Measurements from ENCODE around the gene RPRD1B.

Gene RPRD1B

GRCh38 chr20:38033330-38034107, at the start of gene RPRD1B, which contains the start of gene TTI1:
TSS of gene RPRD1B (plus strand) at chr20:38033746. CDS start at chr20:38033948, 202 bp downstream.
TSS of gene TTI1 (minus strand) at chr20:38033456. CDS start at chr20:38013816, 19,640 bp downstream.
- DNase-seq (ENCODE audit: low read depth in 3 of 3) = peak; percentile 76 to 82 (median 78)

DNA sequence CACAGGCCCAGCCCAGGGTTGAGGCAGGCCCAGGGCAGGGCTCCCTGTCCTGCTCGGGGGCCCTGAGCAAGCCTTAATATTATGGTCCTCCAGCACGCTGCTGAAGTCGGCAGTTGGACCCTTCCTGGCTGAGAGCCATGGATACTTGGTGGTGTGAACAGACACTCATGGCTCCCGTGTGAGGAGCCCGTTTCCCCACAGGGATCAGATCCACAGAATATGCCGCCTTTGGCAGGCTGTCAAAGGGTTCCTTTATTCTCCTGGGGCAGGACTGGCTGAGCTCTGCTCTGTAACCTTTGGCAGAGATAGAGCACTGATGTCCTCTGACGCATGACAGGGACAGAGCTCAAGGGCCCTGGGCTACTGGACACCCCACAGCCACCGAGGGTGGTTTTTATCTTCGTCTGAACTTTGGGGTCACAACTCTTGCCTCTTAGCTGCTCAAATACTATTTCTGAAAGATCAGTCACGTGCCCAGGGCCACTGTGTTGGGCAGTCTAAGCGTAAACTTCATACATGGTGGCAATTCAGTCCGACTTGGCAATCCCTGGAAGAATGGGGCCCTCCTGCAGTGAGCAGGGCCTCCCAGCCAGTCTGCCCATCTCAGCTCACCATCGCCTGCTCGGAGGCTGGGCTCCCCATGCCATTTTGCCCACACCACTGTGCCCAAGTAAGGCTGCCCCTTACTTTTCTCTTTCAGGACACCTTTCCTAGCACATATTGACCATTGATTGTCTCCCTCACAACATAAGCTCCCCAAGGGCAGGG, 49.3 kb upstream of the RPRD1B start:
- DNase-seq (ENCODE audit: low read depth in 3 of 3) = no peak

- no peak for DNase-seq (ENCODE audit: low read depth in 3 of 3)
Observed at GRCh38 chr20:37986044-37986858, 47.3 kb upstream of the RPRD1B start.

DNA sequence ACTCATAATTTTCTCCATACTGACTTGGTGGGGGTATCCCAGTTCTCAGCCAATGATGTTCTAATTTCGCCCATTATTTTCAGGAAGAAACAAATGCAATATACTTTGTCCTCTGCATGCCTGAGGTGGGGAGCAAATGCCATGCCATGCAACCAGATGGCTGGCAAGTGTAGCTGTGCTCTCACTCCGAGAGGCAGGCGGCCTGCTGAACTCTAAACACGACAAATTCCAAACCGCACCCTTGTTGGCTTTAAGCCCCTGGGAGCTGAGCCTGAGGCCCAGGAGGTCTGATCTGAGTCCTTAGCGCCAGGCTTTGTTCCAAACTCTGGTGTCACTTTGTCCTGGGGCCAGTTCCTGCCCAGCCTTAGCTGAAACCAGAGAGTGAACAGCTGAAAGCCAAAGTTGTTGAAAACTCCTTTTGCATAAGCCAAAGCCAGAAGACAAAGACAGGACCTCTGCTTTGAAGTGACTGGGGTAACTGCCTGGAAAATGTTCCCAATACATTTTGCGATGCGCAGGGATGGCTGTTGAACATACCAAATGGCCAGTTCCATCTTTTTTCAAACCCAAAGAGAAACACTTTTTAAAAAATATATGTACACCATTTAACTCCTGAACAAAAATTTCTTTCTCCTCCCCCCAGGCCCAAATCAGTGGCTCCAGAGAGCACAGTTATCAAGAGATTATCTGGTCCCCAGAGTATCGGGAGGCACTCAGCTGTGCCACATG, 46.5 kb upstream of the RPRD1B start:
- DNase-seq (ENCODE audit: low read depth in 3 of 3) = no peak

GRCh38 chr20:37987602-37988290, 45.8 kb upstream of the RPRD1B start:
- no peak for DNase-seq (ENCODE audit: low read depth in 3 of 3)

DNA sequence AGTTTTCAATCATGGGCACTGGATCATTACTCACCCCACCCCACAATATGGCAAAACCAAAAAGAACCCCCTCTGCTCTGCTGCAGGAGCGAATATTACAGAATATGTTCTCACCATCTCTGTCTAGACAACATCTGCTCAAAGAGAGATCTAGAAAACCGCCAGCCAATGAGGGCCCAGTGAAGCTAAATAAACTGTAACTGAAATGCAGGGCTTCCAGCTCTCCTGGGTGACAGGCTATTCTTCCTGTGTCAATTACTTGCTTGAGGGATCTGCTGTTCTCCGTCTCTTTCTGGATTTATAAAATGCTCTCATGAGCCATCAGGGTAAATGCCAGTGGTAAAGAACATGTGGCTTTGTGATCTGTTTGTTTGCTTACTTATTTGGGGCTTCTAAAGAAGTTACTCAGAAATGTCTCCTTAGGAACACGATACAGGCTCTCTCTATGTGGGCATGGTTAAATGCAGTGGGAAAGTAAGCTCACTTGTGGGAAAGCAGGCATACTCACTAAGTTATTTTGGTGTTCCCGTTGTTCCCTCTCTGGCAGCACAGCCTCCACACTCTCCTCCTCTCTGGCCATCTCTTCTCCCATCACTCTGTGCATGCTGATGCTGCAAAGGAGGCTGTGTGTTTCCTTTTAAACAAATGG, 45.1 kb upstream of the RPRD1B start:
- DNase-seq (ENCODE audit: low read depth in 3 of 3) = no peak

DNA sequence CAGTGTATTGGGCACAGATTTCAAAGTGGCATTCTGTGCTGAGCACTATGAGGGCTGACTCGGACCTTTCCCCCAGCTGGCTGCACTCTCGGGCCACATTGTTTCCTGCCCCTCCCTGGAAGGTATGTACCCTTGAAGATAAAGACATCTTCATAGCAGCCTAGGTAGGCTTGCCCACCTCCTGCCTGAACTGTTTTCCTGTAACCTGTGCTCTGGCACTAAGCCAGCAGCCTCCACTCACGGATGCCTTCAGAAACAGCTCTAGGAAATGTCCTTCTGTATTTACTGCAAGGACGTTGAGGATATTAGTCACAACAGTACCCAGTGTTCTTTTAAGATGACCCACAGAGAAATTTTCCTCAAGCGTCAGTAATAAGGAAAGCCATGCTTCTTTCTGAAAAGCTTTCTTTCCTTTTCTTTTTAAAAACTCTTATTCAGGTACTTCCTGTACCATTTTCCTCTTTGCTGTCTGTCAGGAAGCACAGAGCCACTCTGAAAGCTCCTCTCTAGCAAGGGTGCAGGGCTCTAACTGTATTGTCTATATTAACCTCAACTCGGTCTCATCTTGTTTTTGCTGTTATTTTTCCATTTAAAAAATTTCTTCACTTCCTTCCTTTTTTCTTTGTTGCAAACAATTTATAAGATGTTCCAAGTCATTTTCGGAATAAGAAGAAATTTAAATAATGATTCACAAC, 43.8 kb upstream of the RPRD1B start:
- no peak for DNase-seq (ENCODE audit: low read depth in 3 of 3)

GRCh38 chr20:37990571-37991151, 42.9 kb upstream of the RPRD1B start:
- DNase-seq (ENCODE audit: low read depth in 3 of 3) = peak; percentile 36 to 48 (median 48)

DNA sequence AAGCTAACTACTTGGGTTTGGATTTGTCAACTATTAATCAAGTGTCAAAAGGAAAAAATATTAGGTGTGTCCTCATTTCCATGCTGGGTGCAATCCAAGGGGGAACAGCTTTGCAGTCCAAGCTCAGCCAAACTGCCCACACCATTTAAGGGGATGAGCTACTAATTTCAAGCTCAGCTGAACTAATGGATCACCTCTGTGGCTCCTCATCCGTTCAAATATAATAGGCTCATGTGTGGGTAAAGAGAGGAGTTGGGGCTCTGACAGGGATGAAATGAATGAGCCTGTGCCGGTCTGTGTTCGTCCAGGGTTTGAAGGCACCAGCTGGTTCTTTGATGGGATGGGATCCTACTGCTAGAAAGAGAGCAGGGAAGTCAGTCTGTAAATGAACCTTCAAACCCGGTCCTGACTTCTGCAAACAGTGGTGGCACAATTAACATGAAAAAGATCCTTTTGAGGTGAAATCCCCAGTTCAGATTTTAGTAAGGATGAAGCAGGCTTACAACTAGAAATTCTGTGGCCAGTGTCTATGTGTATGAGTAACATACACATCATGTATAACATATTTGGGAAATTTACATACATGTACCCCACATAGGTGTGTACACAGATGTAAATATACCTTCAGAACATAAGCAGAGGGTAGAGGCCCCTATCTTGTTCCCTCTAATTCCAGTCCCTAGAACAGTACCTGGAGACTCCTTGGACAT, 42.2 kb upstream of the RPRD1B start:
- no peak for DNase-seq (ENCODE audit: low read depth in 3 of 3)

GRCh38 chr20:37991908-37992307, 41.6 kb upstream of the RPRD1B start:
- DNase-seq (ENCODE audit: low read depth in 3 of 3) = no peak

DNA sequence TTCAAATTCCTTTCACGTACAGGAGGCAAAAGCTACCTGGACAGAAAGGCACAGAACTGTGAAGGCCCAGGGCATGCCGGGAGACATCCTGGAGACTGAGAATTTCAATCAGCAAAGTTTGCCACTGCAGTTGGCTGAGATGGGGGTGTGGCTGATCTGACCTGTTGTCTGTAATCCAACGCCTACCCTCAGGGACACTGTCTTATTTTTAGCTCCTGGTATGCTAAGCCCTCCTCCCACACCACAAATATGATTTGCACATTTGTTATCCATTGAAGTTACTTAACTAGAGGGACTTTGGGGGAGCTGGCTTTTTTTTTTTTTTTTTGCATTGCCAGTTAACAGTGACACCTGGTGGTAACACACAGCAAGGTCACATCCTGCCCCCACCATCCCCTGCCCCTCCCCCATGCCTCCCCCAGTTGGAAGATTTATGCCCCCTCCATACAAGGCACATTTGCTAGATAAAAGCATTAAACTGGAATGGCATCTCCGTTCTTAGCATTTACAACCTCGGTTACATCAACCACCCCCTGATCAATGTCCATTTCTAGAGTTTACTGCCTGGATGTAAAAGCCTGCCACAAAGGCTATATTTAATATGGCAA, 40.6 kb upstream of the RPRD1B start:
- no peak for DNase-seq (ENCODE audit: low read depth in 3 of 3)

- no peak for DNase-seq (ENCODE audit: low read depth in 3 of 3)
Observed at GRCh38 chr20:37994512-37994911, 39.0 kb upstream of the RPRD1B start.

DNA sequence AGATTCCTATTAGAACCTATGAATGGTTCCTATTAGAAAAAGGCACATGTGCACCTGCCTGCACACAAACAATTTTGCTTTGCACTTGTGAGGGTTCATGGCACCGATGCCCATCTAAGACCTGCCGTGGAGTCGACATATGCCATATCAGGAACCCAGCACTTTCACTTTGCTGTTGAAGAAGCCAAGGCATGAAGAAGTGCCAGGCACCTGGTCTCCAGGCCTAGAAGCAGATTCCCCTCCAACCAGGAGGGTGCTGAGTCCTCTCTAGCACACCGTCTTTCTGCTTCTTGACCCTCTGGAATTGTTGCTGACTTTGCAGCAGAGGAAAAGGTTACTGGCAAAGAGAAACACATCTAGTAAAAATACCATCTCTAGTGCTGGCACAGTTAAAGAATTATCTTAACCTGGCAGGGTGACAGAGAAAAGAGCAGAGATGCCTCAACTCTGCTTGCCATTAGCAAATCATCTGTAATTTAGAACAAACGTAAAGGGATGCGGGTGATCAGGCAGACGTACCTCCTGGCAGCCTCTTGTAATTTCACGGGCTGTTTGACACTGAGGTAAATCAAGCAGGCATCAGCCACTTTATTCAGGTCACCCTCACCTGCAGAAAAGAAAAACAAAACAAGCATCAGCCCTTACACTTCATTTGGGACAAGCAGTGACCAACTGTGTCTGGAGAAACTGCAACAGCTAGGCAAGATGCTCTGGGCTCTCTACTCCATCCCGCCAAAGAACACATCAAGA, 37.5 kb upstream of the RPRD1B start:
- DNase-seq (ENCODE audit: low read depth in 3 of 3) = no peak

DNA sequence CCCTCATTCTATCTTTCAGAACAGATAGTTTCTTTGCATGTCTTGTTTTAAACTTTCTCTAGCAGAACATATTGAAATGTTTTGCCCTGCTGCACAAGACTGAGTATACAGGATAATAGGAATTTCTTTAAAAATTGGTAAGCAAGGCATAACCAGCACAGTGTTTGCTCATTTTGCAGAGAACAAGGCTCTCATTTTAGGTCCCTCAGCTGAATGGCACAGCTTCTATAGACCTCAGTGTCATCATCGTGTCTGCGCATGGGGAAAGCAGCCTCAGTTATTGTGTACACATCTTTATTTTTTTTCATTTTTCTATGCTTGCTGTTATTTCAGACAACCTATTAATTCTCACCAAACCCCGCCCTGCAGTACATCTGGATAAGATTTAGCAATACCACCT, 36.0 kb upstream of the RPRD1B start:
- DNase-seq (ENCODE audit: low read depth in 3 of 3) = no peak

- DNase-seq (ENCODE audit: low read depth in 3 of 3) = no peak
Observed at GRCh38 chr20:37999526-38000263, 33.9 kb upstream of the RPRD1B start.

- no peak for DNase-seq (ENCODE audit: low read depth in 3 of 3)
Observed at GRCh38 chr20:38000293-38000692, 33.3 kb upstream of the RPRD1B start.

Measured in stimulated activated CD4-positive, alpha-beta T cell treated with anti-CD3 and anti-CD28 coated beads, TNF-alpha, amount 100 ng/mL, for 48 hours (primary cell).